PC-9 (cell line): ENCODE results near the gene OR6N1. TPM values are rescaled to one million over a fixed set of nuclear protein-coding genes. Genes with fewer than 3 reads are reported as not detected.

ENCODE experiments used
- BruUV-seq: library from RNA; stranded (reverse); fragments of 400-500 nt; replicated peaks from 2 replicates; lab custom pipeline; 2021; lab: Mats Ljungman, UMichigan
- CTCF ChIA-PET: fragments of 300-600 bp; sonication (Branson Sonifier 250); formaldehyde crosslinking; loops from one replicate; lab custom pipeline; 2022; ENCODE audit warnings: antibody characterized with exemption; lab: Charles Lee
- POLR2A ChIA-PET: fragments of 300-600 bp; sonication (Branson Sonifier 250); formaldehyde crosslinking; loops from one replicate; lab custom pipeline; 2022; ENCODE audit warnings: antibody characterized with exemption; ENCODE audit not compliant: unreplicated experiment; lab: Charles Lee
- DNase-seq, 2 experiments: peaks; one replicate each; pipeline versions ENCODE4 v3.0.0 to v3.0.0-alpha.2; 2015 to 2022; ENCODE audit warnings: mixed read lengths in 1 of 2
- H2AFZ ChIP-seq: fragments of 200-600 bp; sonication (generic); 2 replicates; pipeline ENCODE4 v1.8.1; 2017; ENCODE audit warnings: antibody characterized with exemption
- H3F3A ChIP-seq: fragments of 200-600 bp; sonication (generic); 2 replicates; pipeline ENCODE4 v1.8.1; 2017; ENCODE audit warnings: antibody characterized with exemption, mild to moderate bottlenecking, low read depth; ENCODE audit not compliant: insufficient read depth
- H3K27ac ChIP-seq: fragments of 200-600 bp; sonication (generic); 2 replicates; pipeline ENCODE4 v1.6.1; 2016; ENCODE audit warnings: mixed run types
- H3K27me3 ChIP-seq: fragments of 200-600 bp; sonication (generic); 2 replicates; pipeline ENCODE4 v1.6.1; 2016; ENCODE audit warnings: low read depth, mixed run types; ENCODE audit not compliant: insufficient read depth
- H3K36me3 ChIP-seq: fragments of 200-600 bp; sonication (generic); 2 replicates; pipeline ENCODE4 v1.6.1; 2016; ENCODE audit warnings: low read depth, mixed run types
- H3K4me1 ChIP-seq: fragments of 200-600 bp; sonication (generic); replicated peaks from 2 replicates; pipeline ENCODE4 v1.6.1; 2016; ENCODE audit warnings: mixed run types; ENCODE audit not compliant: insufficient read depth
- H3K4me2 ChIP-seq: fragments of 200-600 bp; sonication (generic); 2 replicates; pipeline ENCODE4 v1.6.1; 2017; ENCODE audit warnings: mixed run types
- H3K4me3 ChIP-seq: fragments of 200-600 bp; sonication (generic); 2 replicates; pipeline ENCODE4 v1.6.1; 2016; ENCODE audit warnings: mixed run types
- H3K79me2 ChIP-seq: fragments of 200-600 bp; sonication (generic); 2 replicates; pipeline ENCODE4 v1.6.1; 2017; ENCODE audit warnings: low read depth, mixed run types
- H3K9me2 ChIP-seq: fragments of 200-600 bp; sonication (generic); 2 replicates; pipeline ENCODE4 v1.8.1; 2017; ENCODE audit warnings: mild to moderate bottlenecking; ENCODE audit not compliant: insufficient read depth
- H3K9me3 ChIP-seq: fragments of 200-600 bp; sonication (generic); 2 replicates; pipeline ENCODE4 v1.8.1; 2016; ENCODE audit warnings: low read depth; ENCODE audit not compliant: insufficient read depth
- H4K20me1 ChIP-seq: fragments of 200-600 bp; sonication (generic); 2 replicates; pipeline ENCODE4 v1.8.1; 2017; ENCODE audit not compliant: insufficient read depth
- CTCF ChIP-seq: fragments of 200-600 bp; sonication (generic); conservative IDR thresholded peaks from 2 replicates; pipeline ENCODE4 v1.6.1; 2017; ENCODE audit warnings: mixed run types, antibody characterized with exemption, mild to moderate bottlenecking, moderate library complexity
- EZH2 ChIP-seq: fragments of 200-600 bp; sonication (generic); IDR thresholded peaks from 2 replicates; pipeline ENCODE4 v1.8.0; 2017; ENCODE audit warnings: antibody characterized with exemption, low read depth
- intact Hi-C: fragments of 100-400 bp; cut with micrococcal nuclease; formaldehyde crosslinking; loops from one replicate; pipeline ENCODE4 v1.10.0; 2022; ENCODE audit not compliant: unreplicated experiment
- total RNA-seq: library from RNA; stranded (reverse); gene quantifications from 2 replicates; pipeline ENCODE4 v1.2.3, GENCODE V29; 2021

OR6N1 gene
- total RNA-seq, 1 experiment from 2014 or later = not detected

- CTCF ChIA-PET = no interaction called here
- Histone ChIP-seq H3K9me3 (no peaks in the 10 kb centered on the region), H3K36me3 (no peaks in the 10 kb centered on the region), H3K4me3 (no peak overlapping the region), H3K4me2 (no peak overlapping the region), H3K27me3 (no peaks in the 10 kb centered on the region), H3K9me2 (no peaks in the 10 kb centered on the region), H3K4me1 (no peaks in the 10 kb centered on the region), H2AFZ (no peak overlapping the region), H3K27ac (no peak overlapping the region), H3F3A (no peaks in the 10 kb centered on the region), H3K79me2 (no peaks in the 10 kb centered on the region), H4K20me1 (no peaks in the 10 kb centered on the region)
- BruUV-seq = no TSS peak
- intact Hi-C loops = no loop called here
- no peak for DNase-seq
- POLR2A ChIA-PET = no interaction called here
- TF ChIP-seq EZH2 (no peak), CTCF (no peak)
Observed at GRCh38 chr1:158813164-158813563, 41.2 kb upstream of the OR6N1 start.

DNA sequence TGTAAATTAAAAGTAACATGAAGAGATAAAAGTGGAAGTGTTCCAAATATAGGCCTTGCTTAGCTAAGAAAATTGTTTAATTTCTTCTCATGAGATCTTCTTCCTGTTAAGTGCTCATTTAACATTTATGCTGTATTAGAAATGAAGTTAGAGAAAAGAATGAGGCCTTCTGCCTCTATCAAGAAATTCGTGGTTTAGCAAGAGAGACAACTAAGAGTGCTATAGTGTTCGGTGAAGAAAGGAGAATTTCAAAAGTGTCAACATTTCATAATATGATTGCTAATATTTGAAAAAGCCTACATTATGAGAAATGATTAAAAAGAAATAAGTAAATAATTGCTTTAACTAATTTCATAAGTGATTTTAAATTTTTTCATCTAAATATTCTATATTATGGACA lies 40.3 kb upstream of the OR6N1 start:
- intact Hi-C loops = no loop called here
- TF ChIP-seq EZH2 = no peak
- TF ChIP-seq CTCF = no peak
- Histone ChIP-seq H3K27ac (no peak overlapping the region), H3K36me3 (no peaks in the 10 kb centered on the region), H3K4me3 (no peak overlapping the region), H3K4me2 (no peak overlapping the region), H4K20me1 (no peaks in the 10 kb centered on the region), H3K79me2 (no peaks in the 10 kb centered on the region), H3K27me3 (no peaks in the 10 kb centered on the region; the same call in 1 of the 2 replicates), H2AFZ (no peak overlapping the region), H3F3A (no peaks in the 10 kb centered on the region), H3K9me3 (no peaks in the 10 kb centered on the region), H3K4me1 (no peaks in the 10 kb centered on the region), H3K9me2 (no peaks in the 10 kb centered on the region)
- no TSS peak for BruUV-seq
- no peak for DNase-seq
- POLR2A ChIA-PET = no interaction called here
- CTCF ChIA-PET = no interaction called here

DNA sequence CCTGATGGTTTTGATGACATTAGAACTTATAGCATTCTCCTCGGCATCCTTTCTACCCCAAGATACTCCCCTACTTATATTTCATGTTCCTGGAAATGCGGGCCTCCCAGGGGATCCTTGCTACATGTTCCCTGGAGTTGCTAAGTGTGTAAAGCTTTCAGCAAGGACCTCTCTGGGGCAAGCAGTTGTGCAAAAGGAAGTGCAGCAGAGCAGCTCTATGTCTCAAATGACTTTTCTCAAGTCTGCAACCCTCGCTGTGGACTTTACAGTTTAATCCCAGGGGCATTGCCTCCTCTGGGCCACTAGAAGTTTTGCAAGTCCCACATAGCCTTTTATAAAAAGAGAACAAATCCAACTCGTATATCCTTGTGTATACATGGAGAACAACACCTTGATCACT lies 38.3 kb upstream of the OR6N1 start:
- H3K79me2 ChIP-seq = no peaks in the 10 kb centered on the region
- no peaks in the 10 kb centered on the region for H4K20me1 ChIP-seq
- no peak overlapping the region for H3K4me3 ChIP-seq
- no peak overlapping the region for H2AFZ ChIP-seq
- no peaks in the 10 kb centered on the region for H3K4me1 ChIP-seq
- TF ChIP-seq CTCF = no peak
- TF ChIP-seq EZH2 = no peak
- H3K9me3 ChIP-seq = no peaks in the 10 kb centered on the region
- no peaks in the 10 kb centered on the region; the same call in 1 of the 2 replicates for H3K27me3 ChIP-seq
- H3K36me3 ChIP-seq = no peaks in the 10 kb centered on the region
- H3K9me2 ChIP-seq = no peaks in the 10 kb centered on the region
- H3K27ac ChIP-seq = no peak overlapping the region
- ChIA-PET POLR2A (no interaction called here), CTCF (no interaction called here)
- intact Hi-C loops = no loop called here
- H3F3A ChIP-seq = no peaks in the 10 kb centered on the region
- BruUV-seq = no TSS peak
- no peak for DNase-seq
- no peak overlapping the region for H3K4me2 ChIP-seq
